GM12873 (cell line): Measurements from ENCODE around the gene CEP250.

Experiments
- CTCF ChIP-seq: IDR thresholded peaks from 2 replicates; pipeline ENCODE4 v1.5.1; 2012; ENCODE audit warnings: low read depth, mild to moderate bottlenecking, moderate library complexity, low read length, control low read depth; ENCODE audit not compliant: insufficient read depth; ENCODE audit errors: missing control alignments

Gene CEP250

GRCh38 chr20:35444226-35444625 lies 11.2 kb upstream of the CEP250 start:
- no peak for TF ChIP-seq CTCF

- no peak for TF ChIP-seq CTCF
Measured at GRCh38 chr20:35446356-35447078, 8.9 kb upstream of the CEP250 start.

- TF ChIP-seq CTCF = peak; percentile 94
Measured at GRCh38 chr20:35447082-35447789, 8.2 kb upstream of the CEP250 start.

- no peak for TF ChIP-seq CTCF
Measured at GRCh38 chr20:35448788-35449373, 6.5 kb upstream of the CEP250 start.

GRCh38 chr20:35451295-35451694 lies 4.1 kb upstream of the CEP250 start:
- no peak for TF ChIP-seq CTCF

- no peak for TF ChIP-seq CTCF
Measured at GRCh38 chr20:35453647-35454046, 1.8 kb upstream of the CEP250 start.

GRCh38 chr20:35458388-35458787 lies 3.0 kb downstream of the CEP250 start:
- TF ChIP-seq CTCF = no peak
